Fibroblast of skin of back (primary cell): ENCODE results near the gene MUSTN1.

Experiments
- DNase-seq: peaks from one replicate; pipeline ENCODE4 v3.0.0-alpha.2; 2013

MUSTN1 gene

GRCh38 chr3:52831500-52832301 lies 3.1 kb downstream of the MUSTN1 start:
- DNase-seq: peak; percentile 89

- no peak for DNase-seq
These were observed 4.1 kb downstream of the MUSTN1 start, which contains the start of gene ITIH4 for GRCh38 chr3:52830535-52831258. TSS of gene ITIH4 (minus strand) at chr3:52830672. CDS start at chr3:52830642, 30 bp downstream.

- no peak for DNase-seq
These were observed 4.8 kb downstream of the MUSTN1 start for GRCh38 chr3:52829906-52830463.

- no peak for DNase-seq
These were observed 5.3 kb downstream of the MUSTN1 start for GRCh38 chr3:52829482-52829881.

GRCh38 chr3:52827866-52828376 lies 6.9 kb downstream of the MUSTN1 start:
- no peak for DNase-seq

- DNase-seq: peak; percentile 37
These were observed 7.4 kb downstream of the MUSTN1 start for GRCh38 chr3:52827441-52827840.

GRCh38 chr3:52824037-52824436 lies 10.8 kb downstream of the MUSTN1 start:
- DNase-seq: no peak

GRCh38 chr3:52822363-52822762 lies 12.5 kb downstream of the MUSTN1 start:
- no peak for DNase-seq

GRCh38 chr3:52820736-52821135 lies 14.1 kb downstream of the MUSTN1 start:
- no peak for DNase-seq

GRCh38 chr3:52819936-52820335 lies 14.9 kb downstream of the MUSTN1 start:
- DNase-seq: no peak

- DNase-seq: no peak
These were observed 17.0 kb downstream of the MUSTN1 start for GRCh38 chr3:52817860-52818259.

- DNase-seq: no peak
These were observed 17.6 kb downstream of the MUSTN1 start for GRCh38 chr3:52817221-52817620.

- no peak for DNase-seq
These were observed 18.2 kb downstream of the MUSTN1 start for GRCh38 chr3:52816654-52817053.

- DNase-seq: no peak
These were observed 18.6 kb downstream of the MUSTN1 start for GRCh38 chr3:52816199-52816598.

GRCh38 chr3:52813810-52814209 lies 21.0 kb downstream of the MUSTN1 start:
- DNase-seq: no peak

- no peak for DNase-seq
These were observed 23.3 kb downstream of the MUSTN1 start for GRCh38 chr3:52811452-52812011.

GRCh38 chr3:52810923-52811322 lies 23.9 kb downstream of the MUSTN1 start:
- no peak for DNase-seq

GRCh38 chr3:52809662-52810377 lies 25.0 kb downstream of the MUSTN1 start:
- no peak for DNase-seq

GRCh38 chr3:52809149-52809548 lies 25.7 kb downstream of the MUSTN1 start:
- DNase-seq: no peak

GRCh38 chr3:52805270-52806039 lies 29.4 kb downstream of the MUSTN1 start:
- DNase-seq: no peak

- peak; percentile 30 for DNase-seq
These were observed 33.0 kb downstream of the MUSTN1 start for GRCh38 chr3:52801839-52802238.

- DNase-seq: no peak
These were observed 34.7 kb downstream of the MUSTN1 start for GRCh38 chr3:52800079-52800478.
